HG03571 (cell line): ENCODE results near the gene ARL13B.

Experiments
- ATAC-seq: cut with Tn5 transposase; IDR thresholded peaks from one replicate; pipeline ENCODE4 v1.9.1; 2021; ENCODE audit not compliant: unreplicated experiment

ARL13B gene

DNA sequence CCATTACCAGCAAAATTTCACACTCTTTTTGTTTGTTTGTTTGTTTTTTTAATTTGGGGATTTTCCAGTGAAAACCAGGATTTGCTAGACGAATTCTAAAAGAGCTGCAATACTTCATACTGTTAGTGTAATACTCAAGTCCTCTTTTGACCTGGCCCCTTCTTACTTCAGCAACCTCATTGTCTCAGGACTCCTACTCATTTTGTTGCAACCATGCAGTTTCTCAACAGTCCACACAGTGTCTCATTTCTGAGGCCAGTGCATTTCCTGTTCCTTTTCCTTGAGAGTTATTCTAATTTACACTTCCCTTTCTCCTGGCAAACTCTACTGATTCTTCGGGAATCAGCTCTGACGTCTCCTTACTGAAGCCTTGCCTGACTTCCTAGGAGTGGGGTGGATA lies 118.5 kb downstream of the ARL13B start:
- ATAC-seq = no peak

DNA sequence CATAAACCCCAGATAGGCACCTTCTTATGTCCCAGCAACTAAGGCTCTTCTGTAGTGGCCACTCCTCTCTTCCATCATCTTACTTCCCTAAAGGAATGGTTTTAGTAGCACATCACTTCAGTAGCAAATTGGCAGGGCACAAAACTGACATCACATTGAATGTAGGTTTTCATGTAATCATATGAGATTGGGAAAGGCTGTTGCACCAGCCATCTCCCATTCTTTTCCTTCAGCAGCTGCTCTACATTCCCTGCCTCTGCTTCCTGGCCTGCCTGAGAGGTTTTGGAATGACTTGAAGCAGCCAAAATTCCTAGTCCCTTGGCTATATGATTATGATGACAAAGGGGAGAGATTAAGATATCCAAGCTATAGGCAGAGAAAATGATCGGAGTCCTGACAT lies 119.4 kb downstream of the ARL13B start:
- ATAC-seq = no peak

DNA sequence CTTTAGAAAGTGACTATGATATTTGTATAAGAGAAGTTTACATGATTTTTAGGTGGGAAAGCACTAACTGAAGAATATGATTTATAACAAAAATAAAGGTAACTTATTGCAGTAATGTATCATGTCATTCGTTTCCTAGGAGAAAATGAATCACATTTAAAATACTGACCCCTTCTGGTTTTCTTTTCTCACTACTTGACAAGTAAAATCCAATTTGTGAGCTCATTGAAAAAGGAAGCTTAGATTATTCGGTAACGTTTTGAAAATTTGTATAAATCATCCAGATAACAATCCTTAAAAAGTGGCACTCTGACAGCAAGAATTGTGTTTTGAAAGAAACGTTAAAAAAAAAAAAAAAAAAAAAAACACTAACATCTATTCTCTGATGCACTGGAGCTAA lies 121.9 kb downstream of the ARL13B start:
- ATAC-seq = no peak
